ENCODE measurements around the gene NAA25. TPM values are rescaled to one million over a fixed set of nuclear protein-coding genes. Genes with fewer than 3 reads are reported as not detected.

The NAA25 gene
- total and polyA plus RNA-seq, 9 of the 15 experiments (the other 6 are each of a cell fraction or from before 2014, with no cell fraction given): 26.6 to 59.6 (median 48.9) TPM

DNA sequence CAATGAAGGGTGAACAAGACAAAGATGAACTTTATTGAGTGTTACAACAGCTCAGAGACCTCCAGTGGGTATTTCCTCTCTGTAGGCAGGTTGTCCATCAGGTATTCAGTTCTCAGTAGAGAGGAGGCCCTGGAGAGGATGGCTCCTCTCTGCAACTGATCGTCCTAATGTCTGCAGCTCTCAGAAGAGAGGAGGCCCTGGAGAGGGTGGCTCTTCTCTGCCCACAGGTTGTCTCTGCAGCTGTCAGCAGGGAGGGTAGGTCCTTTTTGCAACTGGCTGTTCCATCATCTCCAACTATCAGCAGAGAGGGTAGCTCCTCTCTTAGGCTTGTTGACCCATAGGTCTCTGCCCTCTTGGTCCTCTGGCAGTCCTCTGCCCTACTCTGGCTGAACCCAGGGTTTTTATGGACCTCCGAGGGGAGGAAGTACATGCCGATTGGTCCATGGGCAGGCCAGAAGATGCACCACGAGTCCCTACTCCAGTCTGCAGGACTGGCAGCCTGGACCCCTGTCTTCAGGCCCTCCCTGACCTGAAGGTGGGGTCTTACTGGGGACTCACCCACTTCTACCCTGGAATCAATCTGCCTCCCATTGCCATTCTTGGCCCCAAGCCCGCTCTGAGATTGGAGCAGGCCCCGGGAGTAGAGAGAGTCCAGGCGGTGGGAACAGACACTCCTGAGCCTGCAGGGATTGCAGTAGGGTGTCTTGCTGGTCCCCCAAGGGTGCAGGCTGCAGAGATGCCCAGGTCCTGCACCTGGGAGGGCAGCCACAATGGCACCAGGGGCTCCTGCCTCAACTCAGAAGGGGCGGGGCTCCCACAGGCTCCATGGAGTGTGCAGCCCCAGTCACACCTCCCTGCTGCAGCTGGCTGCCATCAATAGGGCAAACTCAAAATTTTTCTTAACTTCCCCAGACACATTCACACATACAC, 97.9 kb downstream of the NAA25 start (continued):
- TF ChIP-seq BCLAF1 (IDR thresholded peaks at IDR 0.05; ENCODE audit: borderline replicate concordance in 1 of 2, control insufficient read depth in 1 of 2, low read depth in 2 of 2, low read length in 1 of 2) (no peak), CBX3 (IDR thresholded peaks at IDR 0.05; ENCODE audit: borderline replicate concordance in 1 of 2, low read length in 2 of 2) (peak in 1 of 2 experiments; percentile 76; a peak in 1 of 3 replicates), POLR2G (IDR thresholded peaks at IDR 0.05; ENCODE audit: low read depth, low read length) (peak; percentile 60), FOXP1 (CRISPR knock-in tag; IDR thresholded peaks at IDR 0.05) (no peak), RBFOX2 (IDR thresholded peaks at IDR 0.05; ENCODE audit: low read depth, low read length) (peak; percentile 63), DDX20 (tag; IDR thresholded peaks at IDR 0.05; ENCODE audit: low read depth) (no peak), TAF9B (IDR thresholded peaks at IDR 0.05; ENCODE audit: partially characterized antibody) (no peak), ZNF140 (CRISPR knock-in tag; IDR thresholded peaks at IDR 0.05) (no peak), HIVEP1 (CRISPR knock-in tag; IDR thresholded peaks at IDR 0.05) (no peak), ZFP36 (IDR thresholded peaks at IDR 0.05; ENCODE audit: low read depth, low read length, partially characterized antibody) (peak; percentile 47), BCL6 (CRISPR knock-in tag; IDR thresholded peaks at IDR 0.05) (no peak)
- TF ChIP-seq, protein P1, sequence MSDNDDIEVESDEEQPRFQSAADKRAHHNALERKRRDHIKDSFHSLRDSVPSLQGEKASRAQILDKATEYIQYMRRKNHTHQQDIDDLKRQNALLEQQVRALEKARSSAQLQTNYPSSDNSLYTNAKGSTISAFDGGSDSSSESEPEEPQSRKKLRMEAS (CRISPR knock-in tag; IDR thresholded peaks at IDR 0.05): peak; percentile 10; the same call in 1 of the 2 replicates
- TF ChIP-seq, protein P2, sequence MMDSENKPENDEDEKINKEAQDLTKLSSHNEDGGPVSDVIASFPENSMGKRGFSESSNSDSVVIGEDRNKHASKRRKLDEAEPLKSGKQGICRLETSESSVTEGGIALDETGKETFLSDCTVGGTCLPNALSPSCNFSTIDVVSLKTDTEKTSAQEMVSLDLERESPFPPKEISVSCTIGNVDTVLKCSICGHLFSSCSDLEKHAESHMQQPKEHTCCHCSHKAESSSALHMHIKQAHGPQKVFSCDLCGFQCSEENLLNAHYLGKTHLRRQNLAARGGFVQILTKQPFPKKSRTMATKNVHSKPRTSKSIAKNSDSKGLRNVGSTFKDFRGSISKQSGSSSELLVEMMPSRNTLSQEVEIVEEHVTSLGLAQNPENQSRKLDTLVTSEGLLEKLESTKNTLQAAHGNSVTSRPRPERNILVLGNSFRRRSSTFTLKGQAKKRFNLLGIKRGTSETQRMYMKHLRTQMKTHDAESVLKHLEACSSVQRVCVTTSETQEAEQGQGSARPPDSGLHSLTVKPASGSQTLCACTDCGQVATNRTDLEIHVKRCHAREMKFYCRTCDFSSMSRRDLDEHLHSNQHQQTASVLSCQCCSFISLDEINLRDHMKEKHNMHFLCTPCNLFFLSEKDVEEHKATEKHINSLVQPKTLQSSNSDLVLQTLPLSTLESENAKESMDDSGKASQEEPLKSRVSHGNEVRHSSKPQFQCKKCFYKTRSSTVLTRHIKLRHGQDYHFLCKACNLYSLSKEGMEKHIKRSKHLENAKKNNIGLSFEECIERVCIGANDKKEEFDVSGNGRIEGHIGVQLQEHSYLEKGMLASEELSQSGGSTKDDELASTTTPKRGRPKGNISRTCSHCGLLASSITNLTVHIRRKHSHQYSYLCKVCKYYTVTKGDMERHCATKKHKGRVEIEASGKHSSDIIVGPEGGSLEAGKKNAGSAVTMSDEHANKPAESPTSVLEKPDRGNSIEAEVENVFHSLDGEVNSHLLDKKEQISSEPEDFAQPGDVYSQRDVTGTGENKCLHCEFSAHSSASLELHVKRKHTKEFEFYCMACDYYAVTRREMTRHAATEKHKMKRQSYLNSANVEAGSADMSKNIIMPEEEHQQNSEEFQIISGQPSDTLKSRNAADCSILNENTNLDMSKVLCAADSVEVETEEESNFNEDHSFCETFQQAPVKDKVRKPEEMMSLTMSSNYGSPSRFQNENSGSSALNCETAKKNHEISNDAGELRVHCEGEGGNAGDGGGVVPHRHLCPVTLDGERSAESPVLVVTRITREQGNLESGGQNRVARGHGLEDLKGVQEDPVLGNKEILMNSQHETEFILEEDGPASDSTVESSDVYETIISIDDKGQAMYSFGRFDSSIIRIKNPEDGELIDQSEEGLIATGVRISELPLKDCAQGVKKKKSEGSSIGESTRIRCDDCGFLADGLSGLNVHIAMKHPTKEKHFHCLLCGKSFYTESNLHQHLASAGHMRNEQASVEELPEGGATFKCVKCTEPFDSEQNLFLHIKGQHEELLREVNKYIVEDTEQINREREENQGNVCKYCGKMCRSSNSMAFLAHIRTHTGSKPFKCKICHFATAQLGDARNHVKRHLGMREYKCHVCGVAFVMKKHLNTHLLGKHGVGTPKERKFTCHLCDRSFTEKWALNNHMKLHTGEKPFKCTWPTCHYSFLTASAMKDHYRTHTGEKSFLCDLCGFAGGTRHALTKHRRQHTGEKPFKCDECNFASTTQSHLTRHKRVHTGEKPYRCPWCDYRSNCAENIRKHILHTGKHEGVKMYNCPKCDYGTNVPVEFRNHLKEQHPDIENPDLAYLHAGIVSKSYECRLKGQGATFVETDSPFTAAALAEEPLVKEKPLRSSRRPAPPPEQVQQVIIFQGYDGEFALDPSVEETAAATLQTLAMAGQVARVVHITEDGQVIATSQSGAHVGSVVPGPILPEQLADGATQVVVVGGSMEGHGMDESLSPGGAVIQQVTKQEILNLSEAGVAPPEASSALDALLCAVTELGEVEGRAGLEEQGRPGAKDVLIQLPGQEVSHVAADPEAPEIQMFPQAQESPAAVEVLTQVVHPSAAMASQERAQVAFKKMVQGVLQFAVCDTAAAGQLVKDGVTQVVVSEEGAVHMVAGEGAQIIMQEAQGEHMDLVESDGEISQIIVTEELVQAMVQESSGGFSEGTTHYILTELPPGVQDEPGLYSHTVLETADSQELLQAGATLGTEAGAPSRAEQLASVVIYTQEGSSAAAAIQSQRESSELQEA (IDR thresholded peaks at IDR 0.05; ENCODE audit: low read depth): no peak
